MM.1S (cell line): ENCODE measurements around the gene UBQLNL.

Experiments
- DNase-seq: peaks from one replicate; pipeline ENCODE4 v3.0.0-alpha.2; 2015
- H2AFZ ChIP-seq: fragments of 300-600 bp; sonication (generic); 2 replicates; pipeline ENCODE4 v1.6.0; 2016; ENCODE audit warnings: antibody characterized with exemption, low read length
- H3F3A ChIP-seq: fragments of 300-600 bp; sonication (generic); 2 replicates; pipeline ENCODE4 v1.6.1; 2016; ENCODE audit warnings: mild to moderate bottlenecking, antibody characterized with exemption, low read length, moderate library complexity, mixed read lengths; ENCODE audit not compliant: insufficient read depth
- H3K27ac ChIP-seq: fragments of 300-600 bp; sonication (generic); 2 replicates; pipeline ENCODE4 v1.5.1; 2016; ENCODE audit warnings: mild to moderate bottlenecking, low read length
- H3K27me3 ChIP-seq: fragments of 300-600 bp; sonication (generic); replicated peaks from 2 replicates; pipeline ENCODE4 v1.6.0; 2016; ENCODE audit warnings: low read length; ENCODE audit not compliant: insufficient read depth
- H3K36me3 ChIP-seq: fragments of 300-600 bp; sonication (generic); replicated peaks from 2 replicates; pipeline ENCODE4 v1.6.1; 2016; ENCODE audit warnings: mild to moderate bottlenecking, low read length, mixed read lengths; ENCODE audit not compliant: insufficient read depth
- H3K4me1 ChIP-seq: fragments of 300-600 bp; sonication (generic); 2 replicates; pipeline ENCODE4 v1.6.1; 2016; ENCODE audit warnings: low read length, mixed read lengths
- H3K4me2 ChIP-seq: fragments of 300-600 bp; sonication (generic); 2 replicates; pipeline ENCODE4 v1.6.0; 2016; ENCODE audit warnings: low read depth, low read length
- H3K4me3 ChIP-seq: fragments of 300-600 bp; sonication (generic); 2 replicates; pipeline ENCODE4 v1.5.1; 2016; ENCODE audit warnings: low read length, mixed read lengths
- H3K79me2 ChIP-seq: fragments of 300-600 bp; sonication (generic); 2 replicates; pipeline ENCODE4 v1.6.1; 2016; ENCODE audit warnings: mixed run types, low read length, mixed read lengths
- H3K9ac ChIP-seq: fragments of 300-600 bp; sonication (generic); 2 replicates; pipeline ENCODE4 v1.6.1; 2016; ENCODE audit warnings: low read length, mixed read lengths
- H3K9me2 ChIP-seq: fragments of 300-600 bp; sonication (generic); replicated peaks from 2 replicates; pipeline ENCODE4 v1.6.1; 2016; ENCODE audit warnings: mild to moderate bottlenecking, low read length, mixed read lengths; ENCODE audit not compliant: insufficient read depth
- H3K9me3 ChIP-seq: fragments of 300-600 bp; sonication (generic); replicated peaks from 2 replicates; pipeline ENCODE4 v1.6.1; 2016; ENCODE audit warnings: mild to moderate bottlenecking, low read length, mixed read lengths; ENCODE audit not compliant: insufficient read depth
- H4K20me1 ChIP-seq: fragments of 300-600 bp; sonication (generic); 2 replicates; pipeline ENCODE4 v1.6.1; 2016; ENCODE audit warnings: mild to moderate bottlenecking, low read length, moderate library complexity, mixed read lengths; ENCODE audit not compliant: insufficient read depth
- EZH2 ChIP-seq: fragments of 300-600 bp; sonication (generic); optimal IDR thresholded peaks from 2 replicates; pipeline ENCODE3; 2017; ENCODE audit warnings: low read depth, mild to moderate bottlenecking, antibody characterized with exemption, low read length, mixed read lengths
- EZH2phosphoT487 ChIP-seq: fragments of 300-600 bp; sonication (generic); IDR thresholded peaks from 2 replicates; pipeline ENCODE4 v1.6.1; 2018; ENCODE audit warnings: antibody characterized with exemption, low read length
- TF ChIP-seq, protein P1 (sequence below): fragments of 300-600 bp; sonication (generic); IDR thresholded peaks from 2 replicates; pipeline ENCODE4 v1.5.1; 2016; ENCODE audit warnings: antibody characterized with exemption, low read length, mixed read lengths

Gene UBQLNL

DNA sequence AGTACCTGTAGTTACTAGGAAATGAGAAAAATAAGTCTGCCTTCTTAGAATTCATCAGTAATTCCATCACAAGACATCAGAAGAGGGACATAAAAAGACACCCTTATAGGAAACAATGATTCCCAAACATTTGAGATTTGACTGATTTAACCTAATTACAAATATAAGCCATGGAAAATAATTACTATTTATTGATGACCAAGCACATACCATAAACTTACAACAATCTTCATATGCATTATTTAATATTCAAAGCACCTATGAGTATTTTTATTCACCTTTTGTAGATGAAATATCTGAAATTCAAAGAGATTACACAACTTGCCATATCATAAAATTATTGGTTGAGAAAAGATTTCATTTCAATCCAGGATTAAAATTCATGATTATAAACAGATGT, 42.6 kb downstream of the UBQLNL start:
- no peak overlapping the region for H2AFZ ChIP-seq
- no peaks in the 10 kb centered on the region for H3K36me3 ChIP-seq
- no peak for TF ChIP-seq EZH2phosphoT487
- TF ChIP-seq, protein P1, sequence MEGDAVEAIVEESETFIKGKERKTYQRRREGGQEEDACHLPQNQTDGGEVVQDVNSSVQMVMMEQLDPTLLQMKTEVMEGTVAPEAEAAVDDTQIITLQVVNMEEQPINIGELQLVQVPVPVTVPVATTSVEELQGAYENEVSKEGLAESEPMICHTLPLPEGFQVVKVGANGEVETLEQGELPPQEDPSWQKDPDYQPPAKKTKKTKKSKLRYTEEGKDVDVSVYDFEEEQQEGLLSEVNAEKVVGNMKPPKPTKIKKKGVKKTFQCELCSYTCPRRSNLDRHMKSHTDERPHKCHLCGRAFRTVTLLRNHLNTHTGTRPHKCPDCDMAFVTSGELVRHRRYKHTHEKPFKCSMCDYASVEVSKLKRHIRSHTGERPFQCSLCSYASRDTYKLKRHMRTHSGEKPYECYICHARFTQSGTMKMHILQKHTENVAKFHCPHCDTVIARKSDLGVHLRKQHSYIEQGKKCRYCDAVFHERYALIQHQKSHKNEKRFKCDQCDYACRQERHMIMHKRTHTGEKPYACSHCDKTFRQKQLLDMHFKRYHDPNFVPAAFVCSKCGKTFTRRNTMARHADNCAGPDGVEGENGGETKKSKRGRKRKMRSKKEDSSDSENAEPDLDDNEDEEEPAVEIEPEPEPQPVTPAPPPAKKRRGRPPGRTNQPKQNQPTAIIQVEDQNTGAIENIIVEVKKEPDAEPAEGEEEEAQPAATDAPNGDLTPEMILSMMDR, result no peak
- TF ChIP-seq EZH2, result no peak
- H3K4me3 ChIP-seq, result no peak overlapping the region
- no peak overlapping the region for H3K4me2 ChIP-seq
- H3K27ac ChIP-seq, result no peak overlapping the region
- no peaks in the 10 kb centered on the region for H3K9me3 ChIP-seq
- no peaks in the 10 kb centered on the region for H3F3A ChIP-seq
- H3K4me1 ChIP-seq, result no peaks in the 10 kb centered on the region
- H4K20me1 ChIP-seq, result no peaks in the 10 kb centered on the region
- no peaks in the 10 kb centered on the region for H3K27me3 ChIP-seq
- DNase-seq, result no peak
- H3K9ac ChIP-seq, result no peak overlapping the region
- H3K79me2 ChIP-seq, result no peaks in the 10 kb centered on the region
- H3K9me2 ChIP-seq, result no peaks in the 10 kb centered on the region

DNA sequence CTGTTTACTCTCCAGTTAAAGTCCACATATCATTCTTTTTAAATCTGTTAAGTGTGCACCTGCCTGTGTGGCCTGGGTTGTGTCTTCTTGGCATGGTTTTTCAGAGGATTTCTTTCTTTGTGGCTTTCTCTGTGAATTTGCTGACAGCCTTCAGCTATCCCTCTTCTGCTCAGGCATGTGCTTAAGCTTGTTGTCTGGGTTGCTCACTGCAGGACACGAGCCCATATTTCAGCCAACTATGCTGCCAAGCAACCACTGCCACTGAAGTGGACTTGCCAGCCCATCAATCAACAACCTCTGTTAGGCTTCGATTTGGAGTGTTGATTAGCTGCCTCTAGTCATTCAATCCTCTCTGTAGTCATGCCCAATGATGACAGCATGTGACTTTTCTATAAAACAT, 49.0 kb downstream of the UBQLNL start:
- Histone ChIP-seq H4K20me1 (no peaks in the 10 kb centered on the region), H3K27me3 (no peaks in the 10 kb centered on the region), H3K9ac (no peak overlapping the region), H3K4me2 (no peak overlapping the region), H3K9me3 (no peaks in the 10 kb centered on the region), H3K4me3 (no peak overlapping the region), H3K4me1 (no peaks in the 10 kb centered on the region), H3K36me3 (no peaks in the 10 kb centered on the region), H3K27ac (no peak overlapping the region), H3F3A (no peaks in the 10 kb centered on the region), H2AFZ (no peak overlapping the region), H3K79me2 (no peaks in the 10 kb centered on the region), H3K9me2 (no peaks in the 10 kb centered on the region)
- TF ChIP-seq EZH2phosphoT487 (no peak), EZH2 (no peak)
- TF ChIP-seq, protein P1, result no peak
- no peak for DNase-seq
